ENCODE measurements around the gene ADAMTSL2. TPM values are rescaled to one million over a fixed set of nuclear protein-coding genes. Genes with fewer than 3 reads are reported as not detected.

ADAMTSL2 gene
- total RNA-seq, 1 donor from 2014 or later, result 0.54 TPM

DNA sequence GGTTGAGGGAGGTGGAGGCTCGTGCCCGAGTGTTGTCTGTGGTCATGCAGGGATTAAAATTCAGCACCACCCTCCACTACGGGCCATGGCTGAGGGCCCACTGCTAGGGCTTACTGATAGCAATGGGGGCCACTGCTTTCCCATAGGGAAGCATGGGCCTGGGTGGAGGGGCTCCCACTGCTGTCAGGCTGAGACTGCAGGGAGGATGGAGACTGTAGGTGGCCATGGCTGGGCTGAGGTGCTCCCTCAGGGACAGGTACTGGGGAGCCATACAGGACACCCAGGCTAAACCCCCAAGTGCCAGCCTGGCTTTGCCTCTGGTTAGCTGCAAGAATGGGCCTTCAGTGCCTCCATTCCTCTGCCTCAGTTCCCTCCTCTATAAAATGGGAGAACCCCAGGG is 48.6 kb downstream of the ADAMTSL2 start:
- Histone ChIP-seq H3K27me3 (ENCODE audit: control insufficient read depth, insufficient read depth, low read length) (peaks cover 75% of the 10 kb centered on the region), H3K36me3 (ENCODE audit: control insufficient read depth, insufficient read depth, low read length) (no peaks in the 10 kb centered on the region), H3K4me3 (ENCODE audit: low read depth, low read length) (no peak overlapping the region)
- DNase-seq (ENCODE audit: low read depth), result no peak
- TF ChIP-seq, protein P1, sequence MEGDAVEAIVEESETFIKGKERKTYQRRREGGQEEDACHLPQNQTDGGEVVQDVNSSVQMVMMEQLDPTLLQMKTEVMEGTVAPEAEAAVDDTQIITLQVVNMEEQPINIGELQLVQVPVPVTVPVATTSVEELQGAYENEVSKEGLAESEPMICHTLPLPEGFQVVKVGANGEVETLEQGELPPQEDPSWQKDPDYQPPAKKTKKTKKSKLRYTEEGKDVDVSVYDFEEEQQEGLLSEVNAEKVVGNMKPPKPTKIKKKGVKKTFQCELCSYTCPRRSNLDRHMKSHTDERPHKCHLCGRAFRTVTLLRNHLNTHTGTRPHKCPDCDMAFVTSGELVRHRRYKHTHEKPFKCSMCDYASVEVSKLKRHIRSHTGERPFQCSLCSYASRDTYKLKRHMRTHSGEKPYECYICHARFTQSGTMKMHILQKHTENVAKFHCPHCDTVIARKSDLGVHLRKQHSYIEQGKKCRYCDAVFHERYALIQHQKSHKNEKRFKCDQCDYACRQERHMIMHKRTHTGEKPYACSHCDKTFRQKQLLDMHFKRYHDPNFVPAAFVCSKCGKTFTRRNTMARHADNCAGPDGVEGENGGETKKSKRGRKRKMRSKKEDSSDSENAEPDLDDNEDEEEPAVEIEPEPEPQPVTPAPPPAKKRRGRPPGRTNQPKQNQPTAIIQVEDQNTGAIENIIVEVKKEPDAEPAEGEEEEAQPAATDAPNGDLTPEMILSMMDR (IDR thresholded peaks at IDR 0.05; ENCODE audit: insufficient read depth, low read length, poor library complexity, severe bottlenecking), result no peak

DNA sequence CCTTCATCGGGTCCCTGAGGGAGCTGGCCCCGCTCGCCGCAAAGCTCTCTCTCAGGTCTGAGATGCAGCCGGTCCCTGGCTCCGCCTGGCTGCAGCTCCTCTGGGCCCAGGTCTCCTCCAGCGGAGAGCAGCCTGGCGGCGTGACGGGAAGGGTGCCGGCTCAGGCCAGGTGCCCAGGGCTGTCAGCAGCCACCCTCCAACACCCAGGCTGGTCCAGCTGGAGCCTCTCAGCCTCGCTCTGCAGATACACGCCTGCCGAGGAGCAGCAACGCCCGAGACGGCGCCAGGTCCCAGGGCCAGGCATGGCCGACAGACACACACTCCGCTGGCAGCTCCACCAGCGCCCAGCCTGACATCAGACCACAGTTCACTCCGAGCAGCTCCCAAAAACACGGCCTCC is 49.1 kb downstream of the ADAMTSL2 start:
- DNase-seq (ENCODE audit: low read depth), result no peak
- Histone ChIP-seq H3K36me3 (ENCODE audit: control insufficient read depth, insufficient read depth, low read length) (no peaks in the 10 kb centered on the region), H3K4me3 (ENCODE audit: low read depth, low read length) (no peak overlapping the region), H3K27me3 (ENCODE audit: control insufficient read depth, insufficient read depth, low read length) (peaks cover 70% of the 10 kb centered on the region)
- TF ChIP-seq, protein P1 (IDR thresholded peaks at IDR 0.05; ENCODE audit: insufficient read depth, low read length, poor library complexity, severe bottlenecking), result no peak

DNA sequence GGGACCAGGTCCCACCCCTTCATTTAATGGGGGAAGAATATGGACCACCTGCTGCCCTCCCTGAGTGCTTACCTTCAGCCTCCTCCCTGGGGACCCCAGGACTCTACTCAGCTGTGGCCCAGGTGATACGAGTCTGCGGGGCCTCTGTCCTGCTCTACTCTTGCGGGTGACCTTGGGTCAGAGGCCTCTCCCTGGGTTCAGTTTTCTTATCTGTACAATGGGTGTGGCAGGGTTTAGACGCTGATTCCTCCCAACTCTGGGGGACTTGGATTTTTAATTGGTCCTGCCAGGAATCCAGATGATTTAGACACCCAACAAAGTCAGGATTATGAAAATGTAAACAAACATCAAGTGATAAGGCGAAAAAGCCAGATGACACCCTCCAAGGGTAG is 49.7 kb downstream of the ADAMTSL2 start:
- H3K27me3 ChIP-seq (ENCODE audit: control insufficient read depth, insufficient read depth, low read length), result peaks cover 65% of the 10 kb centered on the region
- H3K4me3 ChIP-seq (ENCODE audit: low read depth, low read length), result no peak overlapping the region
- H3K36me3 ChIP-seq (ENCODE audit: control insufficient read depth, insufficient read depth, low read length), result no peaks in the 10 kb centered on the region
- DNase-seq (ENCODE audit: low read depth), result no peak
- TF ChIP-seq, protein P1 (IDR thresholded peaks at IDR 0.05; ENCODE audit: insufficient read depth, low read length, poor library complexity, severe bottlenecking), result no peak

DNA sequence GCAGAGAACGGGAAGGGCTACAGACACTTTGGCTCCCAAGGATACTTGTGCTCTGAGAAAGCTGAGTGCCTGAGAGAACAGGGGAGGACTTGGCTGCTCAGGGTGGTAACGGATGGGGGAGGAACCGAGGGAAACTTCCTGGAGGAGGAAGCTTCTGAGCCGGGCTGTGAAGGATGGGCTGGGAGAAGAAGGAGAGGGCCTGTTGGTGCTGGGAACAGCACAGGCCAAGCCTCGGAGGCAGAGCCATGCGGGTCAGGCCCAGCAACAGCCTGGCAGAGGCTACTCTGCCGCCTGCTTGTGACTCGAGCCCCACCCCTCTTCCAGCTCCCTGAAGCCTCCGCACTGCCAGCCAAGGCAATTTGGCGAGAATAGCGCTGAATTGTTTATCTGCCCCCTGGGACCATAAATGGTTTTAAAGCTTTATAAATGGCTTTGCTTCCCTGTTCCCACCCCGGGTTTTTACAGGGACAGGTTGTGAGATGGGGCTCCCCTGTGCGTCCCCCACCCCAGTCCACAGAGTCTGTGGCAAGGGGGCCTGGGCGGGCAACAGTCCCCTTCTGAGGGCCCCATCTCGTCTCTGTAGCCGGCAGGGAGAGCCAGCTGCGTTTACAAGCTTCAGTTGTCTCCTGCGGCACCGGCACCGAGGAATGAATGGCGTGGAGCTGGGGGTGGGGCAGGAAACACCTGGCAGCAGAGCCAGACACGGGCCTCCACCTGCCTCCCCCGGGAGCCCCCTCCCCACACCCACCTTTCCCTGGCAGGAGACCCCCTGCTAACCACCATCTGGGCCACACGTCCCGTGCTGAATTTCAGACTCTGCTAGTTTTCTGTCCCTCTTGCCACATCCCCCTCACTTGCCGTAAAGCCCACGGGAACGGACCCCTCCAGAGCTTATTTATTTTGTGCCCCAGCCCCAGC is 50.3 kb downstream of the ADAMTSL2 start:
- TF ChIP-seq, protein P1 (IDR thresholded peaks at IDR 0.05; ENCODE audit: insufficient read depth, low read length, poor library complexity, severe bottlenecking), result no peak
- H3K27me3 ChIP-seq (ENCODE audit: control insufficient read depth, insufficient read depth, low read length), result peaks cover 58% of the 10 kb centered on the region
- no peak overlapping the region for H3K4me3 ChIP-seq (ENCODE audit: low read depth, low read length)
- no peak for DNase-seq (ENCODE audit: low read depth)
- H3K36me3 ChIP-seq (ENCODE audit: control insufficient read depth, insufficient read depth, low read length), result no peaks in the 10 kb centered on the region

DNA sequence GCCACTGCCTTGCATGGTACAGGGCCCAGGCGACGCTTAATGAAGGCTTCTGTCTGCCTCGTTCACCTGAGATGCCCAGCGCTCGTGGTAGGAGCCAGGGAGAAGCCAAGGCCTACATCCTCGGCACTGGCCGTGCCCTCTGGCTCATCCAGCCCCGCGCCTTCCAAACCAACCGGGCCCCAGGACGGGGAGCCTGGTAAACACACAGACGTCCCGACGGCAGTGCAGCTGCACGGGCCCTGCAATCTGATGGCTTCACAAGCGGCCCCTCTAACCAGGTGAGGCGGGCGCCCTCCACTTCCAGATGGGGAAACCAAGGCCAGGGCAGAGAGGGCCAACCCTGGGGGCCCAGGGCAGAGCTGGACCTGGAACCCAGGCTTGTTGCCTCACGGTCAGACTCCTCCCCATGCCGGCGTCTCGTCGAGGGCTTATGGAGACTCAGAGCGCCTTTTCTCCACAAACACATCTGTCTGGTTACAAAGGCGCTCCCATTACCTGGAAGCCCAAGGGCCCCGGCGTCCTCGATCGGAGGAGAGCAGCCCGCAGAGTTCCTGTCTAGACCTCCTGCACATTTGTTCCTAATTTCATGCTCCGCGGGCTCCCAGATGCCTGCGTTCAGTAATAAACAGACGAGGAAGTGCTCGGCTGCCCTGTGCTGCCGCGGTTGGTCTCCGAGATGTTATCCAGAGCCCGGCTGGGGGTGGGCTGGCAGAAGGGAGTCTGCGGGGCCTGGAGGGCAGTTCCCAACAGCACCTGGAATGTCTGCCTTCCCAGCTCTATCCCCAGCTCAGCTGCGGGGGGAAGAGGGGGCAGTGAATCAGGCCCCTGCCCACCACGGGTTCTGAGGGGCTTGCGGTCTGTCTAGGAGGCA is 51.2 kb downstream of the ADAMTSL2 start:
- H3K36me3 ChIP-seq (ENCODE audit: control insufficient read depth, insufficient read depth, low read length), result no peaks in the 10 kb centered on the region
- no peak for DNase-seq (ENCODE audit: low read depth)
- peaks cover 52% of the 10 kb centered on the region for H3K27me3 ChIP-seq (ENCODE audit: control insufficient read depth, insufficient read depth, low read length)
- no peak overlapping the region for H3K4me3 ChIP-seq (ENCODE audit: low read depth, low read length)
- TF ChIP-seq, protein P1 (IDR thresholded peaks at IDR 0.05; ENCODE audit: insufficient read depth, low read length, poor library complexity, severe bottlenecking), result no peak

Data from kidney epithelial cell (primary cell).